ENCODE data around the gene MEX3D.
A peak's percentile ranks its signal among the peaks of the same experiment; 100 is the strongest.

The MEX3D gene

DNA sequence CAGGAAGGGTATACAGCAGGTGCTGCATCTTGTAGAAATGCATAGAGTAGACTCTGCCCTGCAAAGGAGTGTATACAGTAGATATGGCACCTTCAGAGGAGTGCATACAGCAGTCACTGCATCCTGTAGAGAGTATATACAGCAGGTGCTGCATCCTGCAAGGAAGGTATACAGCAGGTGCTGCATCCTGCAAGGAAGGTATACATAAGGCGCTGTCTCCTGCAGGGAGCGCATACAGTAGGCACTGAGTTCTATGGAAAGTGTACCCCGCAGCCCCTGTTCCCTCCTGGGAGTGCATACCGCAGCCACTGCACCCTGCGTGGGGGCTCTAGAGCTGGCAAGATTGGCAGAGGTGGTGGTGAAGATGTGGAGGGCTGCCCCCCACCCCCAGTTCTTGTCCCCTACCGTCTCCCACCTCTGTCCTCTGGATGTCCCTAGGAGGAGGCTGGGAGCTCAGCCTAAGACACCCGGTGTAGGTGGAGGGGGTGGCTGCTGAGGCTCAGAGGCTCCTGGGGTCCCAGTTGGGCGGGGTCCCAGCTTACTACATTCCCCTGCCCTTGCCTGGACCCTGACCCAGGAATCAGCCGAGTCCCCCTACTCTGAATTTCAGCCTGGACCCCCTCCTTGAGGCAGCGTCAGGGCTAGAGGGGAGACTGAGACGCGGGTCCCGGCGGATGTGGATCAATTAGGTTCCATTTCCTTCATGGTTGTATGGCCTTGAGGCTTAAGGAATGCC is 53.0 kb downstream of the MEX3D start:
- TF ChIP-seq, protein P1, sequence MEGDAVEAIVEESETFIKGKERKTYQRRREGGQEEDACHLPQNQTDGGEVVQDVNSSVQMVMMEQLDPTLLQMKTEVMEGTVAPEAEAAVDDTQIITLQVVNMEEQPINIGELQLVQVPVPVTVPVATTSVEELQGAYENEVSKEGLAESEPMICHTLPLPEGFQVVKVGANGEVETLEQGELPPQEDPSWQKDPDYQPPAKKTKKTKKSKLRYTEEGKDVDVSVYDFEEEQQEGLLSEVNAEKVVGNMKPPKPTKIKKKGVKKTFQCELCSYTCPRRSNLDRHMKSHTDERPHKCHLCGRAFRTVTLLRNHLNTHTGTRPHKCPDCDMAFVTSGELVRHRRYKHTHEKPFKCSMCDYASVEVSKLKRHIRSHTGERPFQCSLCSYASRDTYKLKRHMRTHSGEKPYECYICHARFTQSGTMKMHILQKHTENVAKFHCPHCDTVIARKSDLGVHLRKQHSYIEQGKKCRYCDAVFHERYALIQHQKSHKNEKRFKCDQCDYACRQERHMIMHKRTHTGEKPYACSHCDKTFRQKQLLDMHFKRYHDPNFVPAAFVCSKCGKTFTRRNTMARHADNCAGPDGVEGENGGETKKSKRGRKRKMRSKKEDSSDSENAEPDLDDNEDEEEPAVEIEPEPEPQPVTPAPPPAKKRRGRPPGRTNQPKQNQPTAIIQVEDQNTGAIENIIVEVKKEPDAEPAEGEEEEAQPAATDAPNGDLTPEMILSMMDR (IDR thresholded peaks at IDR 0.05; ENCODE audit: insufficient read depth, low read length, missing control alignments) = no peak
- DNase-seq (ENCODE audit: low read depth, low spot score) = no peak
- ChIA-PET POLR2A (interaction anchor here (0.5 kb wide), 1 partner anchor 12 kb away, joined by 3 read pairs; no protein-coding TSS in a partner anchor), CTCF (interaction anchor here (1.0 to 1.6 kb wide), 2 partner anchors 12 to 55 kb away, joined by 3 to 4 read pairs; no protein-coding TSS in a partner anchor)
- no peak overlapping the region for H3K4me3 ChIP-seq (ENCODE audit: low read depth, low read length)

DNA sequence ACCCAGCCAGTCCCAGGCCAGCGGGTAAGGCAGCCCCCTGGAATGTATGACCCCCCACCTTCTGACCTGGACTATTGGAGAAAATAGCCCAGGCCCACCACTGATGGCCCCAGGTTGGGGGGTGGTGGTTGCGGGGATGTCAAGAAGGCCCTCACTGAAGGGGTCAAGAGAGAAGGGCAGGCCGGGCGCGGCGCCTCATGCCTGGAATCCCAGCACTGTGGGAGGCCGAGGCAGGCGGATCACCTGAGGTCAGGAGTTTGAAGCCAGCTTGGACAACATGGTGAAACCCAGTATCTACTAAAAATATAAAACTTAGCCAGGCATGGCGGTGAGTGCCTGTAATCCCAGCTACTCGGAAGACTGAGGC is 53.8 kb downstream of the MEX3D start:
- ChIA-PET CTCF (interaction anchor here (1.0 to 1.6 kb wide), 2 partner anchors 13 to 54 kb away, joined by 3 to 4 read pairs; no protein-coding TSS in a partner anchor), POLR2A (no interaction called here)
- no peak overlapping the region for H3K4me3 ChIP-seq (ENCODE audit: low read depth, low read length)
- TF ChIP-seq, protein P1 (IDR thresholded peaks at IDR 0.05; ENCODE audit: insufficient read depth, low read length, missing control alignments) = no peak
- DNase-seq (ENCODE audit: low read depth, low spot score) = no peak

DNA sequence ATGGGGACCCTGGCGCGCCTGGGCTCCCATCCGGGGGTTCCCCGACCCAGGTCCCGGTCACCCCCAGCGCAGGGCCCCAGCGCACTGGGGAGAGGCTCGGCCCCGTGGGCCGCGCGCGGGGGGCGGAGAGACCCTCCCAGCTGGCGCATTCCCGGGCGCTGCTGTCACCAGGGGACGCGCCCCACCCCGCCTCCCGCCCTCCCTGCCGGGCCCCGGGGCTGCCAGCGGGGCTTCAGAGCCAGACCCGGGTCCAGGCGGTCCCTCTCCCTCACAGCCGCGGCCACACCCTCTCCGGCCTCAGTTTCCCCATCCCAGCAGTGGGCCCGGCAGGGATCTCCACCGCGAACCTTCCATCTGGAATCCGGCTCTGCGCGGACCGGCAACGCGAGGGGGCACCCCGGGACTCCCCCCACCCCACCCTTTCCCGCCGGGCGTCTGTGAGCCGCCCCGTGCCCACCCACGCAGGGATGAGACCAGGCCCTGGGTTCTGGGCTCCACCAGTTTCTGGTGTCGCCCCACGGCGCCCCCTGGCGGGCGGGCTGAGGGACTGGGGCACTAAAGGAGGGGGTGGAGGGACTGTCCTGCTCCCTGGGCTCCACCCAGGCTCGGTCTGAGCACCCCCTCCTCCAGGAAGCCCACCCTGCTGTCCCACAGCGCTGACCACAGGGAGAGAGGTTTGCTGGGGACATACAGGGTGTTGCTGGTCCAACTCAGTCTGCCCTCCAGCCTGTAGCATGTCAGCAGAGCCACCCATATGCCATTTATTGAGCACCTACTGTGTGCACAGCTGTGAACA is 54.4 kb downstream of the MEX3D start:
- POLR2A ChIA-PET = no interaction called here
- H3K4me3 ChIP-seq (ENCODE audit: low read depth, low read length) = peak overlapping the region; percentile 60
- CTCF ChIA-PET = interaction anchor here (1.0 to 1.6 kb wide), 2 partner anchors 14 to 53 kb away, joined by 3 to 4 read pairs; no protein-coding TSS in a partner anchor

DNA sequence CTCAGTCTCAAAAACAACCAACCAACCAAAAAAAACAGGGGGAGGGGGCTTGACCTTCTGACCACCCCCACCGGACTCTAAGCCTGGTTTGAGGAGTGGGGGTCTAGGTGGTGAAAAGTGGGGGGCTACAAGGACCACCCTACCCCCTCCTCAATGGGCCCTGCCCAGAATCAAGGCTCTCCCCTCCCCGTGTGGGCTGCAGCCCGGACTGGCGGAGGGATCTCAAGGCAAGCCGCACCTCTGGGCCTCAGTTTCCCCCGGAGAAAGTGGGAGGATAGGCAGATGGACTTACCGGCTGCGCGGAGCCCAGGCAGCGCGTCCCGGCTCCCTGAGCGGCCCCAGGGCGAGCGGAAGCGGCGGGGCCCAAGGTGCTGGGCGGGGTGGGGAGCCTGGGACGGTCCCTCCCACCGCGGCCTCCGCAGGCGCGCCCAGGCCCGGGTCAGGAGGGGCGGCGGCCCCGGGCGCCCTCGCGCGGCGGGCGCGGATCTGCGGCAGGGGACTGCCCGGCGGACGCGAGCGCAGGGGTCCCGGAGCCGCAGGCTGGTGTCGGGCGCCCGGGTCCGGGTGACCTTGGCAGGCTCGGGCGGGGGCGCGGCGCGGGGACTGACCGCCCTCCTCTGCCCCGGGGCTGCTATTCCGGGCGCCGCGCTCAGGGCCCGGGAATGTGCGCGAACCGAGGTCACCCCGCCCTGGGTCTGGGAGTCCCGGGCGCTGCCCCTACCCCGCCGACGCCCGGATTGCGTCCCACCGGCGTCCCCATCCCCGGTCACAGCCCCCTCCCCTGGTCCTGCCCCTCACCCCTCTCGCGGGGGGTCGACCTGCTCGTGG is 55.2 kb downstream of the MEX3D start, which contains the start of gene ADAMTSL5:
Gene ADAMTSL5 (minus strand): TSS at position 349 of the 828 bp plus-strand sequence. CDS start 2,076 bp downstream, outside the sequence.
- no peak for DNase-seq (ENCODE audit: low read depth, low spot score)
- TF ChIP-seq, protein P1 (IDR thresholded peaks at IDR 0.05; ENCODE audit: insufficient read depth, low read length, missing control alignments) = no peak
- peak within 1 kb of the TSS; percentile 60 for H3K4me3 ChIP-seq (ENCODE audit: low read depth, low read length)
- POLR2A ChIA-PET = no interaction called here
- CTCF ChIA-PET = interaction anchor here (1.3 to 1.6 kb wide), 2 partner anchors 9 to 52 kb away, joined by 3 read pairs; no protein-coding TSS in a partner anchor

More for the DNA sequence above, 54.4 kb downstream of the MEX3D start:
- DNase-seq (ENCODE audit: low read depth, low spot score) = no peak
- TF ChIP-seq, protein P1 (IDR thresholded peaks at IDR 0.05; ENCODE audit: insufficient read depth, low read length, missing control alignments) = peak; percentile 80

DNA sequence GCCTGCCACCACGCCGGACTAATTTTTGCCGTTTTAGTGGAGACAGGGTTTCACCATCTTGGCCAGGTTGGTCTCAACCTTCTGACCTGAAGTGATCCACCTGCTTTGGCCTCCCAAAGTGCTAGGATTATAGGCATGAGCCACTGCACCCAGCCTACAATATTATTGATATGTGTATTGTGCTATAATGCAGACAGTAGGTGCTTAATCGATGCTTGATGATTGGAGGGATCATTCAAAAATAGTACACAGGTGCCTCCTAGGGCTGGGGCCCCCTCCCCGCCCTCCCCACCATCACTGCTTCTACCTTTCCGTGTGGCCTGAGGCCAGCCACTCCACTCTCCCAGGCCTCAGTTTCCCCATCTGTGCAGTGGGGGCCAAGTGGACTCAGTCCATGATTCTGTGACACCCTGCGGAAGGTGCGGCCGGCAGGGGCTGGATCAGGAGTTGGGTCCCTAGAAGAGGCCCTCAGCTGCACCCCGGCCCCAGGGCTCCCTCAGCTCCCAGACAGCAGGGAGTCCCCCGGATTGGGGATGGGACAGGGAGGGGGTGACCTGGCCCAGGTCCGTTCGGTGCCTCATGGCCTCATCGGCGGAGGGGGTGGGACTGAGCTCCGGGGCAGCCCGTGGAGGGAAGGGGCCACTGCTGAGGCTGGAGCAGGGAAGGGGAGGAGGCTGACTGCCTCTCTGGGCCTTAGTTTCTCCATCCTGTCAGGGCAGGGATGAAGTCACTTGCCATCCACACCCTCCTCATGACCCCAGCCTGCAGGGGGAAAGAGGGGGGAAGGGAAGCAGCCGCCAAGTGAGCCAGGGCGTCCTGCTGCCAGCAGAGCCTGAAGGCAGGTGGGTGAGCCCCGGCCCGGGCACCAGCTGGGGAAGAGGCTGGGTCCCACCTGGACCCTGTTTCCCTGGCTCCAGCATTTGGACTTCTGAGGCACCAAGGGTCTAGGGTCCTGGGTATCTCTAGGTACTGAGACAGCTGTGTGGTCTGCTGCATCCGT is 56.5 kb downstream of the MEX3D start:
- ChIA-PET POLR2A (no interaction called here), CTCF (interaction anchor here (1.3 to 1.4 kb wide), 2 partner anchors 8 to 9 kb away, joined by 3 to 5 read pairs; no protein-coding TSS in a partner anchor)
- TF ChIP-seq, protein P1 (IDR thresholded peaks at IDR 0.05; ENCODE audit: insufficient read depth, low read length, missing control alignments) = no peak
- H3K4me3 ChIP-seq (ENCODE audit: low read depth, low read length) = no peak overlapping the region
- no peak for DNase-seq (ENCODE audit: low read depth, low spot score)

All from AG04449 (cell line).